Calu3 (cell line): ENCODE results near the gene PTPDC1. TPM values are rescaled to one million over a fixed set of nuclear protein-coding genes. Genes with fewer than 3 reads are reported as not detected.
A peak's percentile ranks its signal among the peaks of the same experiment; 100 is the strongest.

Source experiments
- BruUV-seq: library from RNA; stranded (reverse); fragments of 400-500 nt; replicated peaks from 2 replicates; lab custom pipeline; 2021; lab: Mats Ljungman, UMichigan
- CTCF ChIA-PET: fragments of 300-600 bp; sonication (Branson Sonifier 250); formaldehyde crosslinking; loops from one replicate; lab custom pipeline; 2022; ENCODE audit warnings: antibody characterized with exemption; lab: Charles Lee
- DNase-seq: peaks from one replicate; pipeline ENCODE4 v3.0.0; 2022
- H3K27ac Mint-ChIP-seq: one replicate; pipeline ENCODE4 v1.8.0; 2022; ENCODE audit warnings: mixed read lengths; ENCODE audit not compliant: unreplicated experiment
- H3K27me3 Mint-ChIP-seq: one replicate; pipeline ENCODE4 v1.8.0; 2022; ENCODE audit warnings: mixed read lengths; ENCODE audit not compliant: unreplicated experiment
- H3K36me3 Mint-ChIP-seq: one replicate; pipeline ENCODE4 v1.8.0; 2022; ENCODE audit warnings: mild to moderate bottlenecking, moderate library complexity, mixed read lengths; ENCODE audit not compliant: insufficient read depth, unreplicated experiment
- H3K4me1 Mint-ChIP-seq: one replicate; pipeline ENCODE4 v1.8.0; 2022; ENCODE audit warnings: mild to moderate bottlenecking, low read depth, mixed read lengths; ENCODE audit not compliant: unreplicated experiment
- H3K4me3 Mint-ChIP-seq: one replicate; pipeline ENCODE4 v1.8.0; 2022; ENCODE audit warnings: mild to moderate bottlenecking, low read depth, moderate library complexity, mixed read lengths; ENCODE audit not compliant: unreplicated experiment
- H3K9me3 Mint-ChIP-seq: one replicate; pipeline ENCODE4 v1.8.0; 2022; ENCODE audit warnings: low read depth, mixed read lengths; ENCODE audit not compliant: unreplicated experiment
- CTCF ChIP-seq: fragments of 200-600 bp; IDR thresholded peaks from one replicate; pipeline ENCODE4 v1.8.0; 2022; ENCODE audit warnings: antibody characterized with exemption; ENCODE audit not compliant: unreplicated experiment
- intact Hi-C: fragments of 100-400 bp; cut with micrococcal nuclease; formaldehyde crosslinking; loops from one replicate; pipeline ENCODE4 v1.10.0; 2022; ENCODE audit not compliant: unreplicated experiment
- total RNA-seq: library from RNA; stranded (reverse); gene quantifications from 2 replicates; pipeline ENCODE4 v1.2.3, GENCODE V29; 2022

Gene PTPDC1
- total RNA-seq, 1 experiment from 2014 or later = 8.2 TPM

GRCh38 chr9:94082553-94082952, 1.7 kb upstream of the PTPDC1 start:
- Mint-ChIP-seq H3K4me1 (no peaks in the 10 kb centered on the region), H3K27ac (no peak overlapping the region), H3K9me3 (no peaks in the 10 kb centered on the region), H3K4me3 (no peak overlapping the region), H3K27me3 (no peaks in the 10 kb centered on the region), H3K36me3 (no peaks in the 10 kb centered on the region)
- no peak for TF ChIP-seq CTCF
- no peak for DNase-seq
- intact Hi-C loops = no loop called here
- CTCF ChIA-PET = no interaction called here
- no TSS peak for BruUV-seq

- no peaks in the 10 kb centered on the region for H3K4me1 Mint-ChIP-seq
- no peaks in the 10 kb centered on the region for H3K9me3 Mint-ChIP-seq
- no peak overlapping the region for H3K4me3 Mint-ChIP-seq
- H3K27me3 Mint-ChIP-seq = no peaks in the 10 kb centered on the region
- H3K36me3 Mint-ChIP-seq = no peaks in the 10 kb centered on the region
- no peak overlapping the region for H3K27ac Mint-ChIP-seq
- CTCF ChIA-PET = no interaction called here
- intact Hi-C loops = no loop called here
- TF ChIP-seq CTCF = no peak
- BruUV-seq = no TSS peak
- no peak for DNase-seq
Observed at GRCh38 chr9:94082956-94083355, 1.3 kb upstream of the PTPDC1 start.

- Mint-ChIP-seq H3K4me3 (no peak overlapping the region), H3K4me1 (no peaks in the 10 kb centered on the region), H3K9me3 (no peaks in the 10 kb centered on the region), H3K27ac (no peak overlapping the region), H3K36me3 (no peaks in the 10 kb centered on the region), H3K27me3 (no peaks in the 10 kb centered on the region)
- CTCF ChIA-PET = no interaction called here
- intact Hi-C loops = no loop called here
- no peak for TF ChIP-seq CTCF
- BruUV-seq = no TSS peak
- DNase-seq = no peak
Observed at GRCh38 chr9:94083384-94083783, 880 bp upstream of the PTPDC1 start.

GRCh38 chr9:94085062-94085639, 887 bp downstream of the PTPDC1 start:
- intact Hi-C loops = no loop called here
- Mint-ChIP-seq H3K4me3 (no peak overlapping the region), H3K4me1 (no peaks in the 10 kb centered on the region), H3K27me3 (no peaks in the 10 kb centered on the region), H3K36me3 (no peaks in the 10 kb centered on the region), H3K9me3 (no peaks in the 10 kb centered on the region), H3K27ac (no peak overlapping the region)
- CTCF ChIA-PET = no interaction called here
- no peak for DNase-seq
- BruUV-seq = TSS peak; percentile 63
- no peak for TF ChIP-seq CTCF
